Measurements from ENCODE around the gene SLC4A9. TPM values are rescaled to one million over a fixed set of nuclear protein-coding genes. Genes with fewer than 3 reads are reported as not detected.
A peak's percentile ranks its signal among the peaks of the same experiment; 100 is the strongest.

SLC4A9 gene
- total and polyA plus RNA-seq, 8 donors = 0.12 to 1.0 (median 0.32) TPM; not detected in 2

DNA sequence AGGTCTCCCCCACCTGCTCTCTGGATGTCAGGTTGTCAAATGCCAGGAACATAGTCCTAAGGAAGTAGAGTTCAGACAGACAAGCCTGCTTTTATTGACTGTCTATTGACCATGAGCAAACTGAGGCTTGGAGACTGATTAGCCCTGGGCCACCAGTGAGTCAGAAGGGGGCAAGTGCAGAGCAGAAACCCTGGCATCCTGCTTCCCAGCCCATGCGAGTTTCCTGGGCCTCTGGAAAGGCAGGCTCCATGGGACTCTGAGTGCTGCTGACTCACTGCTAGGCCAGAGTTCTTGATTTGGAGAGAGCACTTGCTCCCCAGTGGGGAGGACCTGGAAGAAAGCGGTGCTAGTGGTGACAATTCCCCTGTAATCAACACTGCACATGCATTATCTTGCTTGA is 10.8 kb upstream of the SLC4A9 start:
- H3K27ac ChIP-seq = no peak overlapping the region
- DNase-seq (no peak), FAIRE-seq (no peak), ATAC-seq (no peak)
- H3K4me1 ChIP-seq = peaks cover 0 to 16% (median 15%) of the 10 kb centered on the region in 3 donors
- no peaks in the 10 kb centered on the region for H3K27me3 ChIP-seq
- H3K36me3 ChIP-seq = no peaks in the 10 kb centered on the region
- H3K4me3 ChIP-seq = no peak overlapping the region
- 77 to 93% methylated on average over 2 of the region's 2 CpGs for WGBS, 2 donors
- no peak for TF ChIP-seq CTCF (IDR thresholded peaks at IDR 0.05)
- H3K9me3 ChIP-seq = no peaks in the 10 kb centered on the region
- intact Hi-C loops (cut with DNase I) = loop anchor here in 1 of 3 donors (5.0 kb wide), 2 partner anchors 107 to 177 kb away; no protein-coding TSS in a partner anchor

DNA sequence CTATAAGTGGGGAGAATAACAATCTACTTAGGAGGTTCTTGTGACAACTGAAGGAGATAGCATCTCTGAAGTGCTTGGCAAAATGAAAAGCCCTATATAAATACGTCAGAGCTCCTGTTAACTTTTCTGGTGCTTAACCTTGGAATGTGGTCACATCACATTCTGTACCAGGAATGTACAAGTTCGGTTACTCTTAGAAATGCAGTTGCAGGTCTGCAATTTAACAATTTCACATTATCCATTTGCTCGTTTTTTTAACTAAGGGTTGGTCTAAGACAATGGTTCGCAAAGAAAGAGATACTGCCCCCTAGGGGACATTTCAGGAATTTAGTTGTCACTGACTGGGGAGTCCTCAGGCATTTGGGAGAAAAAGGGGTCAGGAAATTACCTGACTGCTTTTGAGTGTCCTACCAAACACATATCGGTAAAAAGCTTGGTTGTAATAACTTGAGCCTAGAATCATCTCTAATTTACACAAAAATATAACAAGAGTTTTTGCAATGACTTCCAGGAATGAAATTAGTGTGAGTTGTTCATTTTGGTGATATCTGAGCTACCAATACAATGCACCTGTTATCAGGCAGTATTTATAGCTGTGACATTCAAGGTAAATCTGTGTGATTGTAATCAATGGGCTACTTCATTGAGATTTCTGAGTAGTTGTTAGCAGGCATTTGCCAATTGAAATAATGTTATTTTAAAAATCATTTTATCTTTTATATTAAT is 8.2 kb upstream of the SLC4A9 start:
- DNase-seq (peak in 3 of 6 donors; percentile 40 to 59 (median 53)), ATAC-seq (peak; percentile 61 to 81 (median 78)), FAIRE-seq (peak; percentile 17)
- peak; percentile 83 to 94 (median 90) for TF ChIP-seq CTCF (IDR thresholded peaks at IDR 0.05)
- no peak overlapping the region for H3K27ac ChIP-seq
- intact Hi-C loops (cut with DNase I) = loop anchor here in 1 of 3 donors (5.0 kb wide), 1 partner anchor 104 kb away; no protein-coding TSS in a partner anchor
- H3K4me3 ChIP-seq = no peak overlapping the region
- 1 to 2% methylated on average over 5 of the region's 5 CpGs for WGBS, 2 donors
- no peaks in the 10 kb centered on the region for H3K36me3 ChIP-seq
- H3K4me1 ChIP-seq = peaks cover 0 to 7% (median 5%) of the 10 kb centered on the region in 3 donors
- no peaks in the 10 kb centered on the region for H3K9me3 ChIP-seq
- no peaks in the 10 kb centered on the region for H3K27me3 ChIP-seq

GRCh38 chr5:140355546-140355945 is 4.4 kb upstream of the SLC4A9 start:
- intact Hi-C loops (cut with DNase I) = no loop called here
- ATAC-seq (no peak), DNase-seq (no peak), FAIRE-seq (no peak)
- WGBS, 2 donors = 83 to 88% methylated on average over 7 of the region's 7 CpGs
- Histone ChIP-seq H3K36me3 (no peaks in the 10 kb centered on the region), H3K4me1 (no peaks in the 10 kb centered on the region), H3K27ac (no peak overlapping the region), H3K9me3 (no peaks in the 10 kb centered on the region), H3K4me3 (no peak overlapping the region), H3K27me3 (no peaks in the 10 kb centered on the region)
- TF ChIP-seq CTCF (IDR thresholded peaks at IDR 0.05) = no peak

DNA sequence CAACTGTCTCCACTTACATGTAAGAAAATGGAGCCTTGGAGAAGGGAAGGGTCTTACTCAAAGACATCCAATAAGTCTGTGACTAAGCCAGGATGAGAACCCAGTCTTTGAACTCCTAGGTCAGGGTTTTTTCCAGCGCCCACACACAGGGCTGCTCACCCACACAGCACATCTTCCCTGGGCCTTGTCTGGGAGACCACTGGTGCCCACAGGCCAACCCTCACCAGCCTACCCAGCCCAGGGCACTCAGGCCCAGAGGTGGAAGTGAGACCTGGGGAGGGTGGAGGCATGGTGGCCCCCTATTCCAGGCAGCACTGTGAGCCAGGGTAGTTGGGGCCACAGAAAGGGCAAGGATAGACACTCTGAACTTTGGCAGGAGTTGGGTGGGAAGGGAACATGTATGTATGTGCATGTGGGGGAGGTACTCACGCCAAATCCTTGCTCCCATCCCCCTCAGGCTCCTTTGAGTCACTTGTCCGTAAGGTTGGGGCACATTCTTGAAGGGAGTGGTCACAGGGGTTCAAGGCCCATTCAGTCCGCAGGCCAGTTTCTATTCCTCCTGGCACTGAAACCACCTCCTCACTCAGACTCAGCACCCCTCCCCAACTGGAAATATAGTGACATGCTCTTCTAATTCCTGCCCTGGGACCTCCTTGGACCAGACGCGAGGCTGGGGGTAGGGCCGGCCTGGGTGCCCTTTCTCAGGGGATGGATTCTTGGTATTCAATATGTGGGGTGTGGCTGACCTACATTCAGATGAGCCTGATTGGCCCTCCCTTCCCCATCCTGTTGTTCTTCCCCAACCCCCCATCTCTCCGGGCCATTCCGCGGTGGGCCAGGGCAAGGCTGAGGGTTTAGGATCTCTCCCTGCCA is 2.9 kb upstream of the SLC4A9 start:
- 26 to 31% methylated on average over 10 of the region's 10 CpGs for WGBS, 2 donors
- peak overlapping the region in 1 of 4 donors; percentile 14 for H3K4me3 ChIP-seq
- intact Hi-C loops (cut with DNase I) = no loop called here
- H3K27ac ChIP-seq = no peak overlapping the region
- H3K4me1 ChIP-seq = no peaks in the 10 kb centered on the region
- H3K36me3 ChIP-seq = no peaks in the 10 kb centered on the region
- no peaks in the 10 kb centered on the region for H3K9me3 ChIP-seq
- peak in 3 of 4 donors; percentile 7 to 35 (median 8) for ATAC-seq
- FAIRE-seq = no peak
- no peaks in the 10 kb centered on the region for H3K27me3 ChIP-seq
- TF ChIP-seq CTCF (IDR thresholded peaks at IDR 0.05) = no peak
- DNase-seq = no peak
